ENCODE measurements around the gene INO80B. TPM values are rescaled to one million over a fixed set of nuclear protein-coding genes. Genes with fewer than 3 reads are reported as not detected.

The INO80B gene
- total and polyA plus RNA-seq, 9 of the 15 experiments (the other 6 are each of a cell fraction or from before 2014, with no cell fraction given), result 0.41 to 22.6 (median 9.0) TPM

DNA sequence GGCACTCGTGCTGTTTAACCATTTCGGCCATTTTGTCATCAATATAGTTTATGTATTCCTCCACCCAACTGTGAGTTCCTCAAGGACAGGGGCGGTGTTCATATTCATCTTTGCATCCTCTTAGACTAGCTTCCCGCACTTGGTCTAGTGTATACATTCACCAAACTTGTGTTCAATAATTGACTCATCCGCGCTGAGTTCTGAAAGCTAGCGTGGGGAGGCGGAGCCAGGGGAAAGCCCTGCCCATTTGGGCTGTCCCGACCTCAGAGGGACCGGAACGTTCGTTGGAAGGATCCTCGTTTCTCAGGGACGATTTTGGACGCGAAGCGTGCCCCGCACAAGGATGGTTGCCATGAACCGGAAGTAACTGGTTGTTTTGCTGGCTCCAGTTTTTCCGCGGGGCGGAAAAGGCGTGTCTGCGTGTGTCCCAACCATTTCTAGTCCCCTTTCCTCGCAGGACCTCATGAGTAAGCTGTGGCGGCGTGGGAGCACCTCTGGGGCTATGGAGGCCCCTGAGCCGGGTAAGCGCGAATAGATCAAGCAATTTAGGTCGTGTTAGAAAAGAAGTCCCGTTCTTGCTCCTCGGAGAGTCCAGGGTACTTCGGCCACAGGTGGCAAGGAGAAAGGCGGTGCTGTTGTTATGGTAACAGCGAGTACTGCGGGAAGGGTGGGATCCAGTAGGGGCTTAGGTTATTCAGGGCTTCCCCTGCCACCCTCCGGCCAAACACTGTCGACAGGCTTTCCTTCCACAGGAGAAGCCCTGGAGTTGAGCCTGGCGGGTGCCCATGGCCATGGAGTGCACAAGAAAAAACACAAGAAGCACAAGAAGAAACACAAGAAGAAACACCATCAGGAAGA, at the start of gene INO80B (continued):
- TF ChIP-seq TAF9B (IDR thresholded peaks at IDR 0.05; ENCODE audit: partially characterized antibody) (peak; percentile 58), CTCFL (IDR thresholded peaks at IDR 0.05; ENCODE audit: borderline replicate concordance, insufficient read depth, low read depth, low read length, poor library complexity, severe bottlenecking) (no peak), XRCC5 (IDR thresholded peaks at IDR 0.05; ENCODE audit: low read depth, low read length) (peak; percentile 99), POLR2AphosphoS2 (IDR thresholded peaks at IDR 0.05; ENCODE audit: low read length) (no peak), NFRKB (IDR thresholded peaks at IDR 0.05; ENCODE audit: low read depth) (peak; percentile 60; the same call in 1 of the 2 replicates), TSHZ1 (CRISPR knock-in tag; IDR thresholded peaks at IDR 0.05) (no peak), ZNF76 (CRISPR knock-in tag; IDR thresholded peaks at IDR 0.05; ENCODE audit: borderline replicate concordance) (no peak), CAMTA2 (CRISPR knock-in tag; conservative IDR thresholded peaks at IDR 0.05) (no peak), PML (IDR thresholded peaks at IDR 0.05; ENCODE audit: low read length) (peak; percentile 58; the same call in 1 of the 2 replicates), RNF2 (IDR thresholded peaks at IDR 0.05) (peak; percentile 50; the same call in 1 of the 2 replicates), NONO (IDR thresholded peaks at IDR 0.05; ENCODE audit: low read depth in 2 of 2, low read length in 1 of 2) (peak in 1 of 2 experiments; percentile 71; a peak in 2 of 4 replicates), FOXP4 (CRISPR knock-in tag; IDR thresholded peaks at IDR 0.05; ENCODE audit: borderline replicate concordance) (no peak), RFX5 (IDR thresholded peaks at IDR 0.05; ENCODE audit: low read depth, low read length) (no peak), ZNF24 (IDR thresholded peaks at IDR 0.05) (no peak)
- TF ChIP-seq, protein P1, sequence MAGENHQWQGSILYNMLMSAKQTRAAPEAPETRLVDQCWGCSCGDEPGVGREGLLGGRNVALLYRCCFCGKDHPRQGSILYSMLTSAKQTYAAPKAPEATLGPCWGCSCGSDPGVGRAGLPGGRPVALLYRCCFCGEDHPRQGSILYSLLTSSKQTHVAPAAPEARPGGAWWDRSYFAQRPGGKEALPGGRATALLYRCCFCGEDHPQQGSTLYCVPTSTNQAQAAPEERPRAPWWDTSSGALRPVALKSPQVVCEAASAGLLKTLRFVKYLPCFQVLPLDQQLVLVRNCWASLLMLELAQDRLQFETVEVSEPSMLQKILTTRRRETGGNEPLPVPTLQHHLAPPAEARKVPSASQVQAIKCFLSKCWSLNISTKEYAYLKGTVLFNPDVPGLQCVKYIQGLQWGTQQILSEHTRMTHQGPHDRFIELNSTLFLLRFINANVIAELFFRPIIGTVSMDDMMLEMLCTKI (IDR thresholded peaks at IDR 0.05; ENCODE audit: partially characterized antibody), result no peak
- TF ChIP-seq, protein P2, sequence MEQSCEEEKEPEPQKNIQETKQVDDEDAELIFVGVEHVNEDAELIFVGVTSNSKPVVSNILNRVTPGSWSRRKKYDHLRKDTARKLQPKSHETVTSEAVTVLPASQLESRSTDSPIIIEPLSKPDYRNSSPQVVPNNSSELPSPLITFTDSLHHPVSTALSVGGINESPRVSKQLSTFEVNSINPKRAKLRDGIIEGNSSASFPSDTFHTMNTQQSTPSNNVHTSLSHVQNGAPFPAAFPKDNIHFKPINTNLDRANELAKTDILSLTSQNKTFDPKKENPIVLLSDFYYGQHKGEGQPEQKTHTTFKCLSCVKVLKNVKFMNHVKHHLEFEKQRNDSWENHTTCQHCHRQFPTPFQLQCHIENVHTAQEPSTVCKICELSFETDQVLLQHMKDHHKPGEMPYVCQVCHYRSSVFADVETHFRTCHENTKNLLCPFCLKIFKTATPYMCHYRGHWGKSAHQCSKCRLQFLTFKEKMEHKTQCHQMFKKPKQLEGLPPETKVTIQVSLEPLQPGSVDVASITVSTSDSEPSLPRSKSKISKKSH (CRISPR knock-in tag; IDR thresholded peaks at IDR 0.05), result no peak

Measured in K562 (cell line).